Measurements from ENCODE around the gene DMD.

The DMD gene

DNA sequence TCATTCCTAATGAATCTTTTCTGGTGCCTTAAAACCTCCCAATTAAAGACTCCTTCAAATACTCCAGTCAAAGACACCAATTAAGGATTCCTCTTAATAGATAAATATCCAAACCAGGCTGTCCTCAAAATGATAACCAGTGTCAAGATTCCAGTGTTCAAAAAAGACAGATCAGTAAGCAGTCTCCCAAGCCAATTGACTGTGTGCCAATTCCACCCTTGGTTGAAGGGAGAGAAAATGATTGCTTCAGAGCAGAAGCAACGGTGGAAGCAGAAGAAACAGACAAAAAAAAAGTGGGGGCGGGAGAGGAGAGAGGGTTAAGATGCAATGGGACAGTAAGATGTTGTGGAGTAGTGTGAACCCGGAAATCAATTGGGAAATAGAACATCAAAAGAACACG lies 1923.5 kb downstream of the DMD start:
- DNase-seq (ENCODE audit: low read depth, low spot score): no peak
- TF ChIP-seq, protein P1, sequence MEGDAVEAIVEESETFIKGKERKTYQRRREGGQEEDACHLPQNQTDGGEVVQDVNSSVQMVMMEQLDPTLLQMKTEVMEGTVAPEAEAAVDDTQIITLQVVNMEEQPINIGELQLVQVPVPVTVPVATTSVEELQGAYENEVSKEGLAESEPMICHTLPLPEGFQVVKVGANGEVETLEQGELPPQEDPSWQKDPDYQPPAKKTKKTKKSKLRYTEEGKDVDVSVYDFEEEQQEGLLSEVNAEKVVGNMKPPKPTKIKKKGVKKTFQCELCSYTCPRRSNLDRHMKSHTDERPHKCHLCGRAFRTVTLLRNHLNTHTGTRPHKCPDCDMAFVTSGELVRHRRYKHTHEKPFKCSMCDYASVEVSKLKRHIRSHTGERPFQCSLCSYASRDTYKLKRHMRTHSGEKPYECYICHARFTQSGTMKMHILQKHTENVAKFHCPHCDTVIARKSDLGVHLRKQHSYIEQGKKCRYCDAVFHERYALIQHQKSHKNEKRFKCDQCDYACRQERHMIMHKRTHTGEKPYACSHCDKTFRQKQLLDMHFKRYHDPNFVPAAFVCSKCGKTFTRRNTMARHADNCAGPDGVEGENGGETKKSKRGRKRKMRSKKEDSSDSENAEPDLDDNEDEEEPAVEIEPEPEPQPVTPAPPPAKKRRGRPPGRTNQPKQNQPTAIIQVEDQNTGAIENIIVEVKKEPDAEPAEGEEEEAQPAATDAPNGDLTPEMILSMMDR (IDR thresholded peaks at IDR 0.05; ENCODE audit: low read depth, low read length): no peak
- H3K4me3 ChIP-seq (ENCODE audit: low read depth, low read length): no peak overlapping the region
- in situ Hi-C loops (cut with HindIII; ENCODE audit: low sequenced_read_pairs): no loop called here

DNA sequence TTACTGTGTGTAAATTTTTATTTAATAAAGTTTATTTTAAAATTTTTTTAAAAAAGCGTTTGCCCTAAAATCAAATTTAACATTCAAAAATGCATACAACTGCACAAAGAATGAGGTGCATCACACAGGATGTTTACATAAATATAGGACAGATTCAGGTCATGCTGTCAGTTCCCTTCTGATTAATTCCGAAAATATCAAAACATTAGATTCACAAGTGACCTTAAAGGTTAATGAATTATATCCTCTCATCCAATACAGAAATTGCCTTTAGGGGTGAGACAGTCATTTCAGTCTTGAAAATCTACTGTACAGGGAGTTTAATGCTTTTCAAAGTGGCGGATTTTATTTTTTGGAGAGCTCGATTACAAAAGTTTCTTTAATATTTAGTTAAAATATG lies 1930.8 kb downstream of the DMD start:
- TF ChIP-seq, protein P1 (IDR thresholded peaks at IDR 0.05; ENCODE audit: low read depth, low read length): no peak
- no peak for DNase-seq (ENCODE audit: low read depth, low spot score)
- in situ Hi-C loops (cut with HindIII; ENCODE audit: low sequenced_read_pairs): no loop called here
- H3K4me3 ChIP-seq (ENCODE audit: low read depth, low read length): no peak overlapping the region

DNA sequence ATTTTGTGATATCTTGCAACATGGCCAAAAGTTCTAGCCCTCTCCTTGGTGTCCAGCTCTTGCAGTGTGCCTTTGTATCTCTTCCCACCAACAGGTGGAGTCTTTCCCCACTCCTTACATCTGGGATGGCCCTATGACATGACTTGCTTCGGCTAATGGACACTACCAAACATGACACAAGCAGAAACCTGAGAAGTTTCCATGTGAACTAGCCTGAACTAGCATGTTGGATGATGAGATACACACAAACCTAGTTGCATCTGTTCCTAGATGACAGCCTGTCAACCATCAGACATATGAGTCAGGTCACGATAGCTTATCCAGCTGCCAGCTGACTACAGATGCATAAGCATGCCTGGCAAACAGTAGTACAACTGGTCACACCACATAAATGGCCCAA lies 1932.0 kb downstream of the DMD start:
- in situ Hi-C loops (cut with HindIII; ENCODE audit: low sequenced_read_pairs): no loop called here
- DNase-seq (ENCODE audit: low read depth, low spot score): no peak
- TF ChIP-seq, protein P1 (IDR thresholded peaks at IDR 0.05; ENCODE audit: low read depth, low read length): peak; percentile 27

DNA sequence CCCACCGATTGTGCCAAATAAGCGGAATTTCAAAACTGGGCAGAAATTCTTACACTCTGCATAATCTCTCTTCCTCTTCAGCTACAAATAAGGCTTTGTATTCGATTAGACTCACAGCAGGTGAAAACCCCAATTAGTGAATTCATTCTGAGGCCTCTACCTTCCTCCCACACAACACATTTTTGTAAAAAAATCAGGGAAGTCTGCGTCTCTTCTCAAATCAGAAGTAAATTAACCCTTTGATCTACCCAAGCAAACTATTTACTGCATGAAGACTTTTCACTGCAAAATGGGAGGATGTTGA lies 1938.9 kb downstream of the DMD start:
- in situ Hi-C loops (cut with HindIII; ENCODE audit: low sequenced_read_pairs): no loop called here
- no peak for DNase-seq (ENCODE audit: low read depth, low spot score)
- no peak overlapping the region for H3K4me3 ChIP-seq (ENCODE audit: low read depth, low read length)
- TF ChIP-seq, protein P1 (IDR thresholded peaks at IDR 0.05; ENCODE audit: low read depth, low read length): no peak

More for the DNA sequence above, 1932.0 kb downstream of the DMD start:
- no peak overlapping the region for H3K4me3 ChIP-seq (ENCODE audit: low read depth, low read length)

DNA sequence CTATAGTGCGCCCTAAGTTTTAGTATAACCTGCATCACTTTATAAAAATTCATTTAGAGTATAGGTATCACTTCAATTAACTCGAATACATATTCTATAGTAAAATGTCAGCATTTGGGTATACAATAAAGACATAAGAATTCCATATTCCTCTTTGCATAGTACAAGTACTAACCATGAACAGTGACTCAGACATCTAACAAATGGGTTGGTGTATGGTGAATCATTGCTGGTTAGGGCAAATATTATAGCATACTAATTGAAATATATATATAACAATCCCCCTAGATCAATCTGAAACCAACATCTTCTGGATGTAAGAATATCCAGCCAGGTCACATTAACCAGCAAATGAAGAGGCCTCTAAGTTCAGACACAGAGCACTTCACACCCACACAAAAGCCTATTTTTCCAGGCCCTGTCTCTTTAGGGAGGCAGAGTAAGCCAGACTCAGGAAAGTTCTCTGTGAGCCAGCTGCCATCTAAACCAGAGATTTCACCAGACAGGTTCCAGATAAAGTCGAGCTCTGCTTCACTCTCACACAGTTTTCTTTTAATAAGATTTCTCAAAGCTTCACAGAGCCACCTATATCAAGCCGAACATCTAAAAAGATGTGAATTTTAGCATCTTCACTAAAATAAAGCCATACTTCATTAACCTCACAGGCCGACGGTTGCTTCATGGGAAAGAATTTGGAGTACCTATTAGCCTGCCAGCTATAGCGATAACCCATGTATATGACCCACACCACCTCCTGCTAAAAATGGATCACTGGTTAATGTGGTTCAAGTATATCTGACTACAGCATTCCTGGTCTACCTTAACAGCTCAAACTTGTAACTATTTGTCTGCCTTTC lies 1939.5 kb downstream of the DMD start:
- in situ Hi-C loops (cut with HindIII; ENCODE audit: low sequenced_read_pairs): no loop called here
- H3K4me3 ChIP-seq (ENCODE audit: low read depth, low read length): no peak overlapping the region
- TF ChIP-seq, protein P1 (IDR thresholded peaks at IDR 0.05; ENCODE audit: low read depth, low read length): no peak
- DNase-seq (ENCODE audit: low read depth, low spot score): no peak

DNA sequence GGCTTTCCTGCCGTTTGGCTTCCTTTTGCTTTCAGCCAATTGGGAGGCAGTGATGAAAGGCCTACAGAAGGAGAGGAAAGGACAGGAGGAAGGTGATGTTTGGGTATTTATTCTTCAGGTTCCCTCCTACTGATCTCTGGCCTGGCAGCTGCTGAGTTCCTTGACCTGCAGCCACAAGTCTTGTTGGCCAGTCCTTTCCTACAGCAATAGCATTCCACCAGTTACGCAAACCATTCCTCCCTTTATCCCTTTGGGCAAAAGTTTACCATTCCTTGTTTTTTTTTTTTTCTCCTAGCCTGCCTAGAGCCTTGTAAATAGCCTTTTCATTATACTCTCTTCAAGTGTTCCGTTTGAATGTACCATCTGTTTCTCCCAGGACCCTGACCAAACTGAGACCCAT lies 1941.4 kb downstream of the DMD start:
- in situ Hi-C loops (cut with HindIII; ENCODE audit: low sequenced_read_pairs): no loop called here
- no peak overlapping the region for H3K4me3 ChIP-seq (ENCODE audit: low read depth, low read length)
- TF ChIP-seq, protein P1 (IDR thresholded peaks at IDR 0.05; ENCODE audit: low read depth, low read length): no peak
- no peak for DNase-seq (ENCODE audit: low read depth, low spot score)

Data from astrocyte of the spinal cord (primary cell).